Stimulated activated CD4-positive, alpha-beta T cell treated with anti-CD3 and anti-CD28 coated beads, Interleukin-12 subunit alpha, Interleukin-12 subunit beta, amount 100 ng/mL, for 48 hours (primary cell): ENCODE results near the gene GLB1L2.
"Not testable (repeated sequence)": the region's sequence is repeated elsewhere in the genome, so short reads cannot be mapped to it uniquely, and the experiment has no call there.

Experiments
- DNase-seq, 3 donors: peaks; one replicate each; pipeline ENCODE4 v3.0.0-alpha.2; 2020; ENCODE audit warnings: low read depth in 2 of 3, low spot score in 1 of 3

GLB1L2 gene

GRCh38 chr11:134321373-134321772 lies 10.4 kb upstream of the GLB1L2 start:
- not testable (repeated sequence) for DNase-seq

GRCh38 chr11:134322553-134322952 lies 9.2 kb upstream of the GLB1L2 start:
- no peak for DNase-seq

DNA sequence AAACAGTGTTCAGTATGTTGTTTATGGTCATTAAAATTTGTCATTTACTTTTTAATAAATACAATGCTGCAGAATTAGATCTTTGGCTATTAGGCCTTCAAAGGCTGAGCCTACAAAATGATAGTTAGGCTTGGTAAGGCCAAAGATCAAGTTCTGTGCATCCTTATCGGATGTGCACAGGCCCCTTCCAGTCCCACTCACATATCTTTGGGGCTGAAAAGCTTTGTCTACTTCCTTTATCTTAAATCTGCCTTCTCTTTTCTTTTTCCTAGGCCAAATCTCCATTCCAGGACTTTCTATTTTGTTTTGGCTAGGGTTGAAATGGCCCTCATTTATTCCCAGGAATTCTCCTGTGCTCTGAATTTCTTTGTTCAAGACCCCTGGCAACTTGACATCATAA lies 3.4 kb upstream of the GLB1L2 start:
- DNase-seq: no peak

GRCh38 chr11:134330611-134331353 lies 1.0 kb upstream of the GLB1L2 start:
- no peak for DNase-seq

GRCh38 chr11:134332189-134332631 lies 422 bp downstream of the GLB1L2 start:
- DNase-seq: peak in 1 of 3 donors; percentile 5

GRCh38 chr11:134332782-134333181 lies 994 bp downstream of the GLB1L2 start:
- no peak for DNase-seq

GRCh38 chr11:134333312-134333711 lies 1.5 kb downstream of the GLB1L2 start:
- DNase-seq: no peak

GRCh38 chr11:134333946-134334345 lies 2.2 kb downstream of the GLB1L2 start:
- DNase-seq: no peak

DNA sequence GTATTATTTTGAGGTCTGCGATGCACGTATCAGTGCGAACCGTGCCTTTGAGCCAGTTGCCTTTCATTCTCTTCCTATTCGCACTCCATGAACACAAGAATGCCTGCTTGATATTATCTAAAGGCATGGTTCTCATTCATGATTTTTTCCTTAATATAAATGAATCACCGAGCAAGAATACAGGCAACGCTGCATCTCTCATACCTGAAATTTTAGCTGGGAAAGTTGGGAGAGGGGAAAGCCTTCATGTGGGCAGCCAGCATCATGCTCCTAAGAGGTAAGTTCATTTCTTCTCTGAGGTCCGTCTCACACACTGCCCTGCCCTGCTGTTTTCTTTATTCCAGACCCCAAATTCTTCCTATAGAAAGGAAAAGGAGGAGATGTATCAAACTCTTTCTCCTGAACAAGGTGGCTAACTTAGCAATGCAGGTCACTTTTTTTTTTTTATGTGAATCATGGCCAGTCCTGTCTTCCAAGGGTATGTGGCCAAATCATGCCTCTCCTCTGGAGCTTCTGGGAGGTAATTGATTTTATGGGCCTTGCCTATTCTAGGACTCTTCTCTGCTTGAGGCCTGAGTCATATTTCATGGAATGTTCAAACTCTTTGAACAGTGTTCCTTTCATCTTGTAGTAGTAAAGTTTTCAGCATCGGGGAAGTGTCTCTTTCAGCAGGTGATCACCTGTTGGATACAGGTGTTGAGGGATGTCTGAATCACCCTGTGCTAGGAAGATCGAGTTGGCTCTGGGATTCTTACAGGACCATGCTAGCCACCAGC lies 3.2 kb downstream of the GLB1L2 start:
- DNase-seq: no peak

- DNase-seq: no peak
These were observed 5.3 kb downstream of the GLB1L2 start for GRCh38 chr11:134337051-134337450.

- no peak for DNase-seq
These were observed 6.3 kb downstream of the GLB1L2 start for GRCh38 chr11:134338068-134338467.

GRCh38 chr11:134338654-134339053 lies 6.9 kb downstream of the GLB1L2 start:
- no peak for DNase-seq

DNA sequence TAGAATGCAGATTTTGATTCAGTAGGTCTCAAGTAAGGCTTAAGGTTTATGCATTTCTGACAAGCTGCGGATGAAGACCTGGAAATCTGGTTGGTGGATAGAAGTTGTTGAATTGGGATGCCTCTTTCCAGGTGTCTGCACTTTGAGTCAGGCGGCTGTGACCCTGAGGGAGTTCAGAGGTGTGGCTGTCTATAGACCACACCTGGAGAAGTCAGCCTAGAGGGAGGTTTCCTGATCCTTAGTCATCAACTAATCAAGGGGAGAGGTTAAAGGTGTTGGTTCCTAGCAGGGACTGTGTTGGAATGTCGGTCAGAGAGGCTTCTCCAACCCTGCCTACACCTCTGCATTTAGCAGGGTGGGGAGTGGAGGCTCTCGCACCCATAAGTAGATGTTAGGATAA lies 8.0 kb downstream of the GLB1L2 start:
- DNase-seq: no peak

GRCh38 chr11:134340354-134340964 lies 8.7 kb downstream of the GLB1L2 start:
- no peak for DNase-seq

DNA sequence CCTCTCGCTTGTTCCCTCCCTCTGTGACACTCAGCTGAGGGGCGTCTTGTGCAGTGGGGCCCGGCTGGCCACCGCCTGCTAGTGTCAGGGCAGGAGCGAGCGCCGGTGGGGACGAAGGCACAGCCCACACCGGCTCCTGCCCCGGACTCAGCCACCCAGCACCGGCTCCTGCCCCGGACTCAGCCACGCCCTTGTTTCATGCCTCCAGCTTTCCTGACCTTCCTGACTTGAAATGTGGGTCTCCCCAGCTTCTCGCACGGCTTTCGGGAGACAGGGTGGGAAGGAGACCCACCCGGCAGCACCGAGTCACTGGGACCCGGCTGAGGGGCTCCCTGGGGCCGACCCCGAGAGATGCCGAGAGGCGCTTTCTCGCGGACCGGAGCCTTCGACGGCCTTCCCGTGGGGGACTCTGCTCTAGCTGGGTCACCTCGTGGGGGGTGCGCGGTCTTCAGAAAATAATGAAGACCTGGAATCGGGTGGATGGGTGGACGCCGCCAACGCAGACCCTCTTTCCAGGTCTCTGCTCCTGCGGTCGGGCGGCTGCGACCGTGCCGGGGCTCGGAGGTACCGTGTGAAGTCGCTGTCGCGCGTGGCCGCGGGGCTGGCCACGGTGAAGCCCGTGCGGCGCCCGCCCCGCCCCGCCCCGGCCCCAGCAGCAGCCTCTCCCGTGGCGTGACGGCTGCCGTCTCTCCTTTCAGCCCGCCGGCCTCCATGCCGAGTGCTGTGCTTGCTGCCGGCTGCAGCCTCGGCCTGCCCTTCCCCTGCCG lies 10.2 kb downstream of the GLB1L2 start:
- no peak for DNase-seq

DNA sequence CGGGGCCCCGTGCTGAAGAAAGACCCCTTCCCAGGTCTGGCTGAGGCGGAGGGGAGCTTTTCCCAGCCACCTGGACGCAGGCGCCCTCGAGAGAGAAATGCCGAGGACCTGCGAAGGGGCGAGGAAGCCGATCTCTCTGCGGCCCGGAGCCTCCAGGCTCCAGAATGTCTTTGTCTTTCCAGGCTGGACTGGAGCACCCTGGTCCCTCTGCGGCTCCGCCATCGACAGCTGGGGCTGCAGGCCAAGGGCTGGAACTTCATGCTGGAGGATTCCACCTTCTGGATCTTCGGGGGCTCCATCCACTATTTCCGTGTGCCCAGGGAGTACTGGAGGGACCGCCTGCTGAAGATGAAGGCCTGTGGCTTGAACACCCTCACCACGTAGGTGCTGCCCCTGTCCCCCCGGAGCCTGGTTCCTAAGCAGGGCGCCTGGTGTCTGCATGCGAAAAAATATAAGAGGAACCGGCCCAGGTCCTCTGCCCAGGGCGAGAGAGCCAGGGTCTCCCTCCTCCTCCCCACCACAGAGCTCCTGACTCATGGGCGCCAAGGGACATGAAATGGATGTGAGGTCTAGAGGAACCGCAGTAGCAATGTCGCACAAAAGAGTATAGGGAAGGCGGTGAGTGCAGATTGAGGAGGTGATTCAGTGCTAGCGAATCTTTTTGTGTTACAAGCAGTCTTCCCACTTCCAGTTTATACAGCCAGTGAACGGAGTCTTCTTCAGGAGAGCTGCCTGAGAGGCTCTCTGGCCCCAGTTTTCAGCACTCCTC lies 11.0 kb downstream of the GLB1L2 start:
- DNase-seq: no peak

DNA sequence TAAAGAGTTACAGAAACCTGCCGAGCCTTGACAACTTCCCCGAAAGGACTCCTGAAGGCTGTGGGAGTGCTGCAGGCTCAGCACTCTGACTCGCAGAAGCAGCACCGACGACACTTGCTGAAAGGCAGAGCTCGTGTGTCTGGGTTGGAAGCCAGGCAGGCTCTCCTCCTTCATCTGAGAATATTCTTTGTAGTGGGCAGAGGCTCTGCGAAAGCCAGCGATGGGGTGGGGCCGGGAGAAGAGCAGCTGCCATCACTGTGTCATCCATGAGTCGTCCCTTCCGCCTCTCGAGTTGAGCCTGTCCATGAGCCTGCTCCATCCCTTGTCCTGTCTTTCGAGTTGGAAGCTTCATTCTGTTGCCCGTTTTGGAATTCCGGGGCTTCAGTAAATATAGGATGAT lies 11.9 kb downstream of the GLB1L2 start:
- no peak for DNase-seq

DNA sequence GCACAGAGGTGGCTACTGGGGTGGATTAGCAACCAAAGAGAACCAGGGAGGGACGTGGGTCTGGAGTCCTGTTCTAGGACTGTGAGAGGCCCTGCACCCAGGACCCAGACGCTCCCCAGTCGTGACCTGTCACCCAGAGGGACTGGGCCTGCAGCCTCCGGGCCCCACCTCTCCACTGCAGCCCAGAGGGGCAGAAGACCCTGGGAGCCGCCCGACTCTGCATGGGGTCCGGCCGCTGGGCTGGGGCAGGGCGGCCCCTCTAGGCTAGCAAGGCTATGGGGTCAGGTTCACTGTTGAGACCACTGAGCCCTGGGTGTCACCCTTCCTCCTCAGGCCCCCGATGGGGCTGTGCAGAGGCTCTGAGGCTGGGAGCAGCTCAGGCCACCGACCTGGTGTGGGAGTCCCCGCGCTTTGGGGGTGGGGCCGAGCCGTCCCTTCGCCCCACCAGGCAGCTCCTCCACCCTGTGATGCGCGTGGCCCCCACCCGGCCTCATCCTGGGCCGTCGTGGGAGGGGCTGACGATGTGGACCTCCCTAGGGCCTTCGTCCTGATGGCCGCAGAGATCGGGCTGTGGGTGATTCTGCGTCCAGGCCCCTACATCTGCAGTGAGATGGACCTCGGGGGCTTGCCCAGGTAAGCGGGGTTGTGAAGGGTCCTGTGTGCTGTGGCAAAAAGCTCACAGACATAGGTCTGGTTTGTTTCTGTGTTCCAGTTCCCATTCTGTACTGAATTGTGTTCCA lies 12.9 kb downstream of the GLB1L2 start:
- DNase-seq: not testable (repeated sequence)

DNA sequence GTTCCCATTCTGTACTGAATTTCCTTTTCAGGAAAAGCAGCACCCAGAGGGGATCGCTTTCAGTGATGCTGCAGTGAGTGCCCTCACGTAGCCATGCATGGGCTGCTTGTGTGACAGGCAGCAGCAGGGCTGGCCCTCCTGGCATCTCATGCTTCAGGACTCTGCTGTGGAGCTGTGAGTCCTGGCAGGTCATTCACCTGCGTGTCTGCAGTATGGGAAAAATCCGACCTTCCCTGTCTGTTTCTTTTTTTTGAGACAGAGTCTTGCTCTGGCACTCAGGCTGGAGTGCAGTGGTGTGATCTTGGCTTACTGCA lies 13.4 kb downstream of the GLB1L2 start:
- no peak for DNase-seq
